Measurements from ENCODE around the gene ZNF420.

- TF ChIP-seq, protein P1, sequence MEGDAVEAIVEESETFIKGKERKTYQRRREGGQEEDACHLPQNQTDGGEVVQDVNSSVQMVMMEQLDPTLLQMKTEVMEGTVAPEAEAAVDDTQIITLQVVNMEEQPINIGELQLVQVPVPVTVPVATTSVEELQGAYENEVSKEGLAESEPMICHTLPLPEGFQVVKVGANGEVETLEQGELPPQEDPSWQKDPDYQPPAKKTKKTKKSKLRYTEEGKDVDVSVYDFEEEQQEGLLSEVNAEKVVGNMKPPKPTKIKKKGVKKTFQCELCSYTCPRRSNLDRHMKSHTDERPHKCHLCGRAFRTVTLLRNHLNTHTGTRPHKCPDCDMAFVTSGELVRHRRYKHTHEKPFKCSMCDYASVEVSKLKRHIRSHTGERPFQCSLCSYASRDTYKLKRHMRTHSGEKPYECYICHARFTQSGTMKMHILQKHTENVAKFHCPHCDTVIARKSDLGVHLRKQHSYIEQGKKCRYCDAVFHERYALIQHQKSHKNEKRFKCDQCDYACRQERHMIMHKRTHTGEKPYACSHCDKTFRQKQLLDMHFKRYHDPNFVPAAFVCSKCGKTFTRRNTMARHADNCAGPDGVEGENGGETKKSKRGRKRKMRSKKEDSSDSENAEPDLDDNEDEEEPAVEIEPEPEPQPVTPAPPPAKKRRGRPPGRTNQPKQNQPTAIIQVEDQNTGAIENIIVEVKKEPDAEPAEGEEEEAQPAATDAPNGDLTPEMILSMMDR (IDR thresholded peaks at IDR 0.05; ENCODE audit: low read length) = no peak
- TF ChIP-seq EZH2 (IDR thresholded peaks at IDR 0.05; ENCODE audit: borderline replicate concordance, low read length) = no peak
Measured at GRCh38 chr19:37148214-37148613, 70.0 kb downstream of the ZNF420 start.

Data from OCI-LY1 (cell line).